ENCODE measurements around the gene AKAP6. TPM values are rescaled to one million over a fixed set of nuclear protein-coding genes. Genes with fewer than 3 reads are reported as not detected.
"Not testable (repeated sequence)": the region's sequence is repeated elsewhere in the genome, so short reads cannot be mapped to it uniquely, and the experiment has no call there.

The AKAP6 gene
- total RNA-seq, 2 experiments from 2014 or later: 1.2 to 1.4 TPM

- ChIA-PET CTCF (interaction anchor here (1.5 to 4.8 kb wide), 4 partner anchors 8 to 1216 kb away, joined by 4 to 22 read pairs (median 11); no protein-coding TSS in a partner anchor), POLR2A (no interaction called here)
- Mint-ChIP-seq H3K9me3 (no peaks in the 10 kb centered on the region), H3K27ac (no peak overlapping the region), H3K4me1 (ENCODE audit: low read depth) (no peaks in the 10 kb centered on the region), H3K36me3 (ENCODE audit: low read depth) (no peaks in the 10 kb centered on the region), H3K4me3 (no peak overlapping the region), H3K27me3 (peaks cover 2% of the 10 kb centered on the region)
- intact Hi-C loops (cut with micrococcal nuclease): loop anchor here (5.0 to 10.0 kb wide), 2 partner anchors 1215 to 1748 kb away; no protein-coding TSS in a partner anchor
- TF ChIP-seq CTCF (IDR thresholded peaks at IDR 0.05): no peak
- DNase-seq (no peak), ATAC-seq (no peak)
Measured at GRCh38 chr14:32576977-32577376, 247.9 kb downstream of the AKAP6 start.

GRCh38 chr14:32578181-32578580, 249.1 kb downstream of the AKAP6 start:
- no peaks in the 10 kb centered on the region for H3K9me3 Mint-ChIP-seq
- peaks cover 2% of the 10 kb centered on the region for H3K27me3 Mint-ChIP-seq
- no peak overlapping the region for H3K4me3 Mint-ChIP-seq
- ATAC-seq: no peak
- no peak for TF ChIP-seq CTCF (IDR thresholded peaks at IDR 0.05)
- no peaks in the 10 kb centered on the region for H3K36me3 Mint-ChIP-seq (ENCODE audit: low read depth)
- intact Hi-C loops (cut with micrococcal nuclease): loop anchor here (5.0 to 10.0 kb wide), 2 partner anchors 1214 to 1747 kb away; no protein-coding TSS in a partner anchor
- DNase-seq: no peak
- CTCF ChIA-PET: interaction anchor here (4.8 kb wide), 1 partner anchor 1215 kb away, joined by 22 read pairs; no protein-coding TSS in a partner anchor
- no peak overlapping the region for H3K27ac Mint-ChIP-seq
- POLR2A ChIA-PET: no interaction called here
- H3K4me1 Mint-ChIP-seq (ENCODE audit: low read depth): no peaks in the 10 kb centered on the region

GRCh38 chr14:32583427-32583826, 254.3 kb downstream of the AKAP6 start:
- POLR2A ChIA-PET; DNase-seq; H3K27ac Mint-ChIP-seq; ATAC-seq; CTCF ChIA-PET; H3K4me1 Mint-ChIP-seq (ENCODE audit: low read depth); H3K4me3 Mint-ChIP-seq; H3K36me3 Mint-ChIP-seq (ENCODE audit: low read depth); intact Hi-C loops (cut with micrococcal nuclease); H3K27me3 Mint-ChIP-seq; H3K9me3 Mint-ChIP-seq: not testable (repeated sequence)

- no peak for ATAC-seq
- Mint-ChIP-seq H3K36me3 (ENCODE audit: low read depth) (peaks cover 2% of the 10 kb centered on the region), H3K27me3 (no peaks in the 10 kb centered on the region), H3K4me1 (ENCODE audit: low read depth) (no peaks in the 10 kb centered on the region), H3K27ac (no peak overlapping the region), H3K9me3 (no peaks in the 10 kb centered on the region), H3K4me3 (no peak overlapping the region)
- DNase-seq: no peak
- CTCF ChIA-PET: interaction anchor here (2.5 kb wide), 1 partner anchor 8 kb away, joined by 9 read pairs; no protein-coding TSS in a partner anchor
- no peak for TF ChIP-seq CTCF (IDR thresholded peaks at IDR 0.05)
- POLR2A ChIA-PET: no interaction called here
- intact Hi-C loops (cut with micrococcal nuclease): no loop called here
Measured at GRCh38 chr14:32584079-32584478, 255.0 kb downstream of the AKAP6 start.

- ChIA-PET CTCF (interaction anchor here (1.9 to 3.9 kb wide), 2 partner anchors 12 to 1206 kb away, joined by 13 to 20 read pairs; no protein-coding TSS in a partner anchor), POLR2A (no interaction called here)
- Mint-ChIP-seq H3K36me3 (ENCODE audit: low read depth) (peaks cover 2% of the 10 kb centered on the region), H3K9me3 (no peaks in the 10 kb centered on the region), H3K4me1 (ENCODE audit: low read depth) (no peaks in the 10 kb centered on the region), H3K4me3 (no peak overlapping the region), H3K27me3 (no peaks in the 10 kb centered on the region), H3K27ac (no peak overlapping the region)
- intact Hi-C loops (cut with micrococcal nuclease): no loop called here
- no peak for ATAC-seq
- TF ChIP-seq CTCF (IDR thresholded peaks at IDR 0.05): no peak
- no peak for DNase-seq
Measured at GRCh38 chr14:32587461-32587860, 258.4 kb downstream of the AKAP6 start.
